Ishikawa (cell line): ENCODE results near the gene HOXB1.

Source experiments
- CEBPB ChIP-seq: IDR thresholded peaks from 2 replicates; pipeline ENCODE4 v1.6.1; 2012
- CREB1 ChIP-seq: IDR thresholded peaks from 2 replicates; pipeline ENCODE4 v1.6.1; 2012; ENCODE audit warnings: low read depth
- EGR1 ChIP-seq: IDR thresholded peaks from 2 replicates; pipeline ENCODE4 v1.6.1; 2012
- EP300 ChIP-seq: IDR thresholded peaks from 2 replicates; pipeline ENCODE4 v1.6.1; 2012; ENCODE audit warnings: borderline replicate concordance
- FOXM1 ChIP-seq: IDR thresholded peaks from 2 replicates; pipeline ENCODE4 v1.6.1; 2012; ENCODE audit warnings: low read depth, borderline replicate concordance
- NFIC ChIP-seq: IDR thresholded peaks from 2 replicates; pipeline ENCODE4 v1.6.1; 2012
- RAD21 ChIP-seq: IDR thresholded peaks from 2 replicates; pipeline ENCODE4 v1.6.1; 2012; ENCODE audit warnings: low read depth
- REST ChIP-seq: IDR thresholded peaks from 2 replicates; pipeline ENCODE4 v1.6.1; 2012; ENCODE audit warnings: low read depth, mild to moderate bottlenecking
- TAF1 ChIP-seq: IDR thresholded peaks from 2 replicates; pipeline ENCODE4 v1.6.1; 2012; ENCODE audit warnings: low read depth, mild to moderate bottlenecking
- TCF12 ChIP-seq: IDR thresholded peaks from 2 replicates; pipeline ENCODE4 v1.6.1; 2012; ENCODE audit warnings: low read depth
- TEAD4 ChIP-seq: IDR thresholded peaks from 2 replicates; pipeline ENCODE4 v1.6.1; 2012
- YY1 ChIP-seq: IDR thresholded peaks from 2 replicates; pipeline ENCODE4 v1.6.1; 2012; ENCODE audit warnings: low read depth
- ZBTB7A ChIP-seq: IDR thresholded peaks from 2 replicates; pipeline ENCODE4 v1.6.1; 2012; ENCODE audit warnings: low read depth
- TF ChIP-seq, protein P1 (sequence below): IDR thresholded peaks from 2 replicates; pipeline ENCODE4 v1.6.1; 2012
- TF ChIP-seq, protein P2 (sequence below): IDR thresholded peaks from 2 replicates; pipeline ENCODE4 v1.6.1; 2012

The HOXB1 gene

GRCh38 chr17:48575066-48575582 is 44.3 kb upstream of the HOXB1 start:
- TF ChIP-seq EP300: peak; percentile 66; the same call in 1 of the 2 replicates
- TF ChIP-seq YY1: no peak
- peak; percentile 46 for TF ChIP-seq FOXM1
- peak; percentile 52 for TF ChIP-seq TCF12

- no peak for TF ChIP-seq TCF12
- TF ChIP-seq, protein P1, sequence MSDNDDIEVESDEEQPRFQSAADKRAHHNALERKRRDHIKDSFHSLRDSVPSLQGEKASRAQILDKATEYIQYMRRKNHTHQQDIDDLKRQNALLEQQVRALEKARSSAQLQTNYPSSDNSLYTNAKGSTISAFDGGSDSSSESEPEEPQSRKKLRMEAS: no peak
- TF ChIP-seq CREB1: no peak
- no peak for TF ChIP-seq FOXM1
- no peak for TF ChIP-seq REST
- TF ChIP-seq RAD21: no peak
- no peak for TF ChIP-seq ZBTB7A
- TF ChIP-seq, protein P2, sequence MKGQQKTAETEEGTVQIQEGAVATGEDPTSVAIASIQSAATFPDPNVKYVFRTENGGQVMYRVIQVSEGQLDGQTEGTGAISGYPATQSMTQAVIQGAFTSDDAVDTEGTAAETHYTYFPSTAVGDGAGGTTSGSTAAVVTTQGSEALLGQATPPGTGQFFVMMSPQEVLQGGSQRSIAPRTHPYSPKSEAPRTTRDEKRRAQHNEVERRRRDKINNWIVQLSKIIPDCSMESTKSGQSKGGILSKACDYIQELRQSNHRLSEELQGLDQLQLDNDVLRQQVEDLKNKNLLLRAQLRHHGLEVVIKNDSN: no peak
- TF ChIP-seq TAF1: no peak
- TF ChIP-seq TEAD4: no peak
- TF ChIP-seq NFIC: no peak
- TF ChIP-seq EP300: no peak
- no peak for TF ChIP-seq EGR1
- TF ChIP-seq CEBPB: no peak
- TF ChIP-seq YY1: no peak
Measured at GRCh38 chr17:48574505-48575065, 43.8 kb upstream of the HOXB1 start.

DNA sequence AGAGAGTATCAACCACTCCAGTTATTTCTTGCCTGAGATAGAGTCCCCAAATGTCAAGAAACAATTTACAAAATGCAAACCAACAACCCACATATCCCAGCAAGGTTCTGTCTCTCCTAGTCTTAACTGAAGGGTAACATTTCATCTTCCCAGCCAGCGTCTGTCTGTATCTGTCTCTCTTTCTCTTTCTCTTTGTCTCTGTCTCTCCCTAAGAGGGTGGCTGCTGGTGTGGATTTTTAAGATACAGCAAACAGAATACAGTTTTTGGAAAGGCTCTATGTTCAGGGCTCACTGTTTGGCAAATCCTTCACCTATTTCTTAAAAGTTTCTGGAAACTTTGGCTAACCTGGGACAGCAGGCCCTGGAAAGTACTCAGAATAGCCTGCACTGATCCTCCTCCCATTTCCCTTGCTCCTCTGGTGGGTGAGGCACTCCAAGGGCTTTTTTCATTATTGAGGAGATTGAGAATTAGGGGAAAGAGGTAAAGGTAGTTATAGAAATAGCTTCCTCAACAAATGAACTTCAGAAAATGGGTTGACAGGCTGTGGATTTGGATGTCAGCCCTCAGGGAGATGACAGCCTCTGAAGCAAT is 41.1 kb upstream of the HOXB1 start:
- TF ChIP-seq, protein P2: no peak
- TF ChIP-seq, protein P1: no peak
- TF ChIP-seq CREB1: no peak
- no peak for TF ChIP-seq TAF1
- TF ChIP-seq EGR1: no peak
- no peak for TF ChIP-seq EP300
- no peak for TF ChIP-seq ZBTB7A
- no peak for TF ChIP-seq CEBPB
- TF ChIP-seq REST: no peak
- no peak for TF ChIP-seq TCF12
- no peak for TF ChIP-seq YY1
- no peak for TF ChIP-seq FOXM1
- no peak for TF ChIP-seq TEAD4
- no peak for TF ChIP-seq RAD21
- TF ChIP-seq NFIC: no peak

DNA sequence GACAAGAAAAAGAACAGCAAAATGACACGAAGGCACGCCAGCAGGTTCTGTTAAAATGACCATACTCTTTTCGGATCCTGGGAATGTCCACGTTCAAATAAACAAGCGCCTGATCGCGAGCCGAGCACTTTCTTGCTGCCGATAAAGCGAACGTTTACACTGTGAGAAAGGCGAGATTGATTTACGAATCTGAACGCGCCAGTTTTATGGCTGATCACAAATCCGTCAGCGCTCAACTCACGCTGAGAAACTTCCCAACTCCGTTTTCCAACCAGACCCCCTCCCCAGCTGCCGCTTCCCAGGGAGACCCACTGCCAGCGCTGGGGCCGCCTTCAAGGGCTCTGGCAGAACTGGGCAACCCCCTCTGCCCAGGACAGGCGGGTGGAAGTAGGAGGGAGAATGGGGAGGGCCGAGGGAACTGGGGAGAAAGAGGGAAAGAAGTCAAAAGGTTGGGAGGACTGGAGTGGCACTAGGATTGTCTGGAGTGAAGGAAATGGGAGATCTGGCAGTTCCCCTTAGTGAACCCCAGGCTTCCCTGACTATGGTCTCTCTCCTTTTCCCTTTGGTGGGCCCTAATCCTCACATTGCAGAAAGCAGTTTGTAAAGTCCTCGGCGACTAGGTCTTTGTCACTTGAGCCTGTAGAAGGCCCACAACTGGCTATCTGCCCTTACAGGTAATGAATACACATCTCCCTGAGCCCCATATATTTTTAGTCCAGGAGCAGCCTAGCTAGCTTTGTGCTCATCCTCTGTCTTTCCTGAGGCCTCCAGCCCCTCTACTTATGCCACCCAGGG is 40.4 kb upstream of the HOXB1 start:
- TF ChIP-seq REST (no peak), TCF12 (no peak), RAD21 (no peak), EP300 (no peak), EGR1 (no peak), CEBPB (no peak), CREB1 (no peak), TEAD4 (no peak), ZBTB7A (no peak)
- TF ChIP-seq, protein P2: no peak
